Measurements from ENCODE around the gene ATOH8. TPM values are rescaled to one million over a fixed set of nuclear protein-coding genes. Genes with fewer than 3 reads are reported as not detected.

The ATOH8 gene
- 2.4 and 3.3 TPM in 2 replicates for total RNA-seq

DNA sequence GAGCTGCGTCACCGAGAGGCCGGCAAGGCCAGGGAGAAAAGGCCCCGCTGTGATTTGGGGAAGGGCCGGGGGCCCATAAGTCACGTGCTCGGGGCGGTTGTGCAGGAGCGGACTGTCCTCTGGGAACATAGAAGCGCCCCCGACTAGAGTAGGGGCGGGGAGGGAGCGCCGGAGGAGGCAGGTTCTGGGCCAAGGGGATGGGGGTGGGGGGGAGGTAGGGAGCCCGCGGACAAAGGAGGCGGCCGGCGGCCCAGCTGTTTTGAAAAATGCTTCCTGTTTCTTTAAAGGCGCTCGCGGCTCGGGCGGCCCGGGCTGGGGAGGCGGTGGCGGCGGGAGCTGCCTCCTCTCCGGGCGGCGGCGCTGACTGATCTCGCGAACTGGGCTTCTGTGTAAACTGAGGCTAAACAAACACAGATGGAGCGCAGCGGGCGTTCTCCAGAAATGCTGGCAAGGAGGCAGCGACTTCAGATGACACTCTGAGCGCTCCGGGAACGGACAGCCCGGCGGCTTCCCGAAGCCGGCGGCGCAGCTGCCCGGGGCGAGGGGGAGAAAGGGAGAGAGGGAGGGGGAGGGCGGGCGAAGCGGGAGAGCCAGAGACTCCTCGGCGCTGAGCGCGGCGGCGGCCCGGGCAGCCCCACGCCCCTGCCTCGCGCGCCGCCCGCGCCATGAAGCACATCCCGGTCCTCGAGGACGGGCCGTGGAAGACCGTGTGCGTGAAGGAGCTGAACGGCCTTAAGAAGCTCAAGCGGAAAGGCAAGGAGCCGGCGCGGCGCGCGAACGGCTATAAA is at the start of gene ATOH8:
Gene ATOH8 (plus strand): TSS at position 467 of the 788 bp plus-strand sequence. CDS start 199 bp downstream, at position 666.

Other genes with a start within 250 kb of the ATOH8 start
- gene MAT2A, start 214.8 kb upstream of the ATOH8 start, total RNA-seq, result 53.1 and 122 TPM in 2 replicates
- gene GGCX, start 192.5 kb upstream of the ATOH8 start, total RNA-seq, result 34.5 and 37.0 TPM in 2 replicates
- 26.7 and 34.1 TPM in 2 replicates for gene VAMP8, start 176.4 kb upstream of the ATOH8 start, total RNA-seq
- 43.7 and 52.6 TPM in 2 replicates for gene VAMP5, start 169.6 kb upstream of the ATOH8 start, total RNA-seq
- 167 and 184 TPM in 2 replicates for gene RNF181, start 158.2 kb upstream of the ATOH8 start, total RNA-seq
- 12.2 and 30.4 TPM in 2 replicates for gene TMEM150A, start 151.3 kb upstream of the ATOH8 start, total RNA-seq
- 15.5 and 17.7 TPM in 2 replicates for gene C2orf68, start 141.9 kb upstream of the ATOH8 start, total RNA-seq
- 39.0 and 82.9 TPM in 2 replicates for gene USP39, start 137.8 kb upstream of the ATOH8 start, total RNA-seq
- gene SFTPB, start 85.8 kb upstream of the ATOH8 start, total RNA-seq, result not detected in 2 replicates
- not detected in 2 replicates for gene GNLY, start 59.6 kb upstream of the ATOH8 start, total RNA-seq
- gene ST3GAL5, start 135.0 kb downstream of the ATOH8 start, total RNA-seq, result 6.7 and 10.9 TPM in 2 replicates